G401.6 (cell line): ENCODE results near the gene ZNF519.
"Not testable (repeated sequence)": the region's sequence is repeated elsewhere in the genome, so short reads cannot be mapped to it uniquely, and the experiment has no call there.

Source experiments
- FAIRE-seq: peaks from 2 replicates; lab custom pipeline; 2012; peaks lifted over from hg19 to GRCh38; lab: Jason Lieb, UNC

Gene ZNF519

GRCh38 chr18:14132271-14132700, at the start of gene ZNF519:
Gene ZNF519 (minus strand): TSS chr18:14132435. CDS start chr18:14132277, 158 bp downstream.
- peak; percentile 93 for FAIRE-seq

GRCh38 chr18:14179306-14179705, 47.1 kb upstream of the ZNF519 start:
- FAIRE-seq, result no peak

- FAIRE-seq, result not testable (repeated sequence)
These were observed 46.3 kb upstream of the ZNF519 start for GRCh38 chr18:14178321-14179196.

GRCh38 chr18:14177540-14178320, 45.5 kb upstream of the ZNF519 start:
- not testable (repeated sequence) for FAIRE-seq

GRCh38 chr18:14175404-14175803, 43.2 kb upstream of the ZNF519 start:
- not testable (repeated sequence) for FAIRE-seq

GRCh38 chr18:14174706-14175085, 42.5 kb upstream of the ZNF519 start:
- no peak for FAIRE-seq

GRCh38 chr18:14174002-14174705, 41.9 kb upstream of the ZNF519 start:
- not testable (repeated sequence) for FAIRE-seq

GRCh38 chr18:14173116-14173951, 41.1 kb upstream of the ZNF519 start:
- not testable (repeated sequence) for FAIRE-seq

- not testable (repeated sequence) for FAIRE-seq
These were observed 40.2 kb upstream of the ZNF519 start for GRCh38 chr18:14172142-14173115.

GRCh38 chr18:14171301-14172141, 39.3 kb upstream of the ZNF519 start:
- FAIRE-seq, result not testable (repeated sequence)

- FAIRE-seq, result not testable (repeated sequence)
These were observed 38.3 kb upstream of the ZNF519 start for GRCh38 chr18:14170367-14171036.

- not testable (repeated sequence) for FAIRE-seq
These were observed 30.7 kb upstream of the ZNF519 start for GRCh38 chr18:14162915-14163314.

- not testable (repeated sequence) for FAIRE-seq
These were observed 19.4 kb upstream of the ZNF519 start for GRCh38 chr18:14151564-14152113.

- FAIRE-seq, result not testable (repeated sequence)
These were observed 18.5 kb upstream of the ZNF519 start for GRCh38 chr18:14150766-14151165.

- not testable (repeated sequence) for FAIRE-seq
These were observed 17.7 kb upstream of the ZNF519 start for GRCh38 chr18:14149916-14150420.

- FAIRE-seq, result not testable (repeated sequence)
These were observed 17.1 kb upstream of the ZNF519 start for GRCh38 chr18:14149121-14149850.
